NB4 (cell line): ENCODE results near the gene ANKRD39.

ENCODE experiments used
- CTCF ChIP-seq: IDR thresholded peaks from one replicate; pipeline ENCODE4 v1.5.1; 2012; ENCODE audit warnings: low read depth, low read length
- POLR2A ChIP-seq: IDR thresholded peaks from 2 replicates; pipeline ENCODE4 v1.6.1; 2011; ENCODE audit warnings: mild to moderate bottlenecking; ENCODE audit not compliant: insufficient read length; ENCODE audit errors: extremely low read depth

GRCh38 chr2:96799623-96799935 lies 58.2 kb downstream of the ANKRD39 start:
- TF ChIP-seq POLR2A (no peak), CTCF (no peak)
